ENCODE results near the gene WDR93.

Gene WDR93

DNA sequence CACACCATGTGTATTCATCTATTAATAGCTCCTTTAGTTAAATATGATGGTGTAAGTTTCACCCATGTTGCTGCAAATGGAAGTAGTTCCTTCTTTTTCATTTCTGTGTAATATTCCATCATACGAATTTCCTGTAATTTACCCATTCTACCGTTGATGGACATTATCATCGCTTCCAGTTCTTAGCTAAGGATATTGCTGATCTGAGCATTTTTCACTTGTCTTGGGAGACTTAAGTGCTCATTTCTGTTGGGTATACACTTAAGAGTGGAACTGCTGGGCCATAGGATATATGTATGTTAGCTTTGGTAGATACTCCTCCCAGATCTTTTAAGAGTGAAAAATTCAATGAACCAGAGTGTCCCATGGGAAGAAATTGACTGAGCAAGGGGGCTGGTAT lies 22.4 kb upstream of the WDR93 start:
- DNase-seq (ENCODE audit: low spot score): no peak
- no peaks in the 10 kb centered on the region for H3K36me3 Mint-ChIP-seq (ENCODE audit: low read depth)
- H3K27ac Mint-ChIP-seq: no peak overlapping the region
- peaks cover 2% of the 10 kb centered on the region for H3K4me1 Mint-ChIP-seq (ENCODE audit: low read depth)
- peaks cover 17% of the 10 kb centered on the region for H3K27me3 Mint-ChIP-seq (ENCODE audit: low read depth)
- H3K4me3 Mint-ChIP-seq: no peak overlapping the region
- no peaks in the 10 kb centered on the region for H3K9me3 Mint-ChIP-seq

DNA sequence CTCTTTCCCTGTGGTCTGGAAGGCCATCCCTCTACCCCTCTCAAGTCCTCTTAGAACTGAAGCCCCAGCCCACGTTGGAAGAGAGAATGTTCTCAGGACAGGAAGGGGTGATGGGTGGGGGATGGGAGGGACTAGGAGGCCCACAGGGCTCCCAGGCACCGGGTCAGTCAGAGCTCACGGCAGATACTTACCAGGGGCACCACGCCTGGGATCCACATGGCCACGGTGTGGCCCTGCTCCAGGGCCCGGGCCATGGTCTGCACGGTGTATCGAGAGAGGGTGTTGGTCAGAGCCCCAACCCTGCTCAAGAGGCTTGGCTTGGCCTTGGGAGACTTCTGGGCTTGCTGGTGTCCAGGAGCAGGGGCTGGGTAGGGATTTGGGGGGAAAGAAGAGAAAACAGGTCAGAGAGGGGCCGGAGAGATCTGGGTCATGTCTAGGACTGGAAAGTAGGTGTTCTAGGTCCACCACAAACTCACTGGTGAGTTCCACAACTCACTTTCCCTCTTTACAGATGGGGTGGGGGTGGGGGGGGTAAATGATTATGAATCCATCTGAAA lies 21.2 kb upstream of the WDR93 start:
- H3K36me3 Mint-ChIP-seq (ENCODE audit: low read depth): no peaks in the 10 kb centered on the region
- H3K27me3 Mint-ChIP-seq (ENCODE audit: low read depth): peaks cover 15% of the 10 kb centered on the region
- H3K27ac Mint-ChIP-seq: no peak overlapping the region
- no peak for DNase-seq (ENCODE audit: low spot score)
- peaks cover 2% of the 10 kb centered on the region for H3K4me1 Mint-ChIP-seq (ENCODE audit: low read depth)
- H3K4me3 Mint-ChIP-seq: no peak overlapping the region
- no peaks in the 10 kb centered on the region for H3K9me3 Mint-ChIP-seq

DNA sequence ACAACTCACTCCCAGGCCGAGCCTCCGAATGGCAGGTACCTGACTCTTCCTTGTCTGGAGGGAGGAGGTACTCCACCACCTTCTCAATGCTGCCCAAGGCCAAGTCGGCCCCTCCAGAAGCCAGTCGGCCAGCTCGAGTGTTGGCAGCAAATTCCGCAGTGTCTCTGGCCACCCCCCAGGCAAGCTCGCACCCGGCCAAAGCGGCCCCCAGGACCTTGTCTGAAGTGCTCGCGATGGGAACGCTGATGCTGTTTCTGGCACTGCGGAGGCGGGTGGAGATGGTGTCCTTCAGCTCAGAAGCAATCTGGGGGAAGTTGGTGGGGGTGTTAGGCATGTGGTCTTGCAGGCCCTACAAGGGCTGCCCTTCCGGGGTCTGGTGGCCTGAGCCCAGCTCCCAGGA lies 20.7 kb upstream of the WDR93 start:
- H3K9me3 Mint-ChIP-seq: no peaks in the 10 kb centered on the region
- H3K36me3 Mint-ChIP-seq (ENCODE audit: low read depth): no peaks in the 10 kb centered on the region
- DNase-seq (ENCODE audit: low spot score): no peak
- H3K4me3 Mint-ChIP-seq: no peak overlapping the region
- peaks cover 10% of the 10 kb centered on the region for H3K27me3 Mint-ChIP-seq (ENCODE audit: low read depth)
- peaks cover under 1% of the 10 kb centered on the region for H3K4me1 Mint-ChIP-seq (ENCODE audit: low read depth)
- H3K27ac Mint-ChIP-seq: no peak overlapping the region

DNA sequence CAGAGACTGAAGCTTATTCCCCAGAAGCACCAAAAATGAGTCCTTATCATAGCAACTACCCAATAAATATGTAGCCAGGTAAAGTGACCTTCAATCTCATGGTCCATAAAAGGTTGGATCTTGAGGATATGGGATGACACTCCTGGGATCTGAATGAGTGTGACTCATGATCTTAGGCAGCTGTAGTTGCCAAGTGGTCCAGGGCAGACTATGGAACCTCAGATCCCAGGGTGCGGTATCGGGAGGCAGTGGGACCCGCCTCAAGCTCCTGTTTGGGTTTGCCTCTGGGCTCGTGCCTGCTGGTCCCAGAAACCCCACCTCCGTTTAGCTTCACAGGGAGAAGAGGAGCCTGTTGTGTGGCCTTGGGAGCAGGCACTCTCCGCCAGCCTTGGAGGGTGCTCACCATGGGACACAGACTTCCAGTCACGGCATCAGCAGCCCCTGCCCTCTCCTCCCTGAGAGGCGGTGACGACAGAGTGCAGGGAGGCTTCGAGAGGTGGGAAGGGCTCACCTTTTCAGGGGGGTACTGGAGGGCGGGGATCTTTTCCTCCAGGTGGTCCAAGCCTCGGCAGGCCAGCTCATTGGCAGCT lies 19.5 kb upstream of the WDR93 start:
- no peak for DNase-seq (ENCODE audit: low spot score)
- H3K9me3 Mint-ChIP-seq: no peaks in the 10 kb centered on the region
- H3K36me3 Mint-ChIP-seq (ENCODE audit: low read depth): no peaks in the 10 kb centered on the region
- H3K27me3 Mint-ChIP-seq (ENCODE audit: low read depth): peaks cover 8% of the 10 kb centered on the region
- no peaks in the 10 kb centered on the region for H3K4me1 Mint-ChIP-seq (ENCODE audit: low read depth)
- H3K27ac Mint-ChIP-seq: no peak overlapping the region
- no peak overlapping the region for H3K4me3 Mint-ChIP-seq

DNA sequence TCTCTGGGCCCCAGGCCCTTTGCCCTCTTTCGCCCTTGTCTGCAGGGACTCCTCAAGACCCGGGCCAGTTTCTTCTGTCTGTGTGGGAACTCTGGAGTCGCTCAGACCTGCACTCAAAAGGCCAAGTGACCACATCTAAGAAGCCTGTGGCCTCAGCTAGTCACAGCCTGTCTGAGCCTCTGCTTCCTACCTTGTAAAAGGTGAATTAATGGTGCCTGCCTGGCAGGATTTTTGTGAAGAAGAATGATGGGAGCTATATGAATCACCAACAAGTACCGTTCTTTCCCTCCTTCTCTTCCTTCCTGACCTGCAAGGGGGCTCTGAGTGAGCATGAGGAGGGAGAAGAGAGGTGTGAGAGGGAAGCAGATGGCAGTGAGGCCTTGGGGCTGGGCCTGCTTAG lies 18.9 kb upstream of the WDR93 start:
- Mint-ChIP-seq H3K27me3 (ENCODE audit: low read depth) (peaks cover 5% of the 10 kb centered on the region), H3K27ac (no peak overlapping the region), H3K36me3 (ENCODE audit: low read depth) (no peaks in the 10 kb centered on the region), H3K9me3 (no peaks in the 10 kb centered on the region), H3K4me1 (ENCODE audit: low read depth) (no peaks in the 10 kb centered on the region), H3K4me3 (no peak overlapping the region)
- DNase-seq (ENCODE audit: low spot score): no peak

DNA sequence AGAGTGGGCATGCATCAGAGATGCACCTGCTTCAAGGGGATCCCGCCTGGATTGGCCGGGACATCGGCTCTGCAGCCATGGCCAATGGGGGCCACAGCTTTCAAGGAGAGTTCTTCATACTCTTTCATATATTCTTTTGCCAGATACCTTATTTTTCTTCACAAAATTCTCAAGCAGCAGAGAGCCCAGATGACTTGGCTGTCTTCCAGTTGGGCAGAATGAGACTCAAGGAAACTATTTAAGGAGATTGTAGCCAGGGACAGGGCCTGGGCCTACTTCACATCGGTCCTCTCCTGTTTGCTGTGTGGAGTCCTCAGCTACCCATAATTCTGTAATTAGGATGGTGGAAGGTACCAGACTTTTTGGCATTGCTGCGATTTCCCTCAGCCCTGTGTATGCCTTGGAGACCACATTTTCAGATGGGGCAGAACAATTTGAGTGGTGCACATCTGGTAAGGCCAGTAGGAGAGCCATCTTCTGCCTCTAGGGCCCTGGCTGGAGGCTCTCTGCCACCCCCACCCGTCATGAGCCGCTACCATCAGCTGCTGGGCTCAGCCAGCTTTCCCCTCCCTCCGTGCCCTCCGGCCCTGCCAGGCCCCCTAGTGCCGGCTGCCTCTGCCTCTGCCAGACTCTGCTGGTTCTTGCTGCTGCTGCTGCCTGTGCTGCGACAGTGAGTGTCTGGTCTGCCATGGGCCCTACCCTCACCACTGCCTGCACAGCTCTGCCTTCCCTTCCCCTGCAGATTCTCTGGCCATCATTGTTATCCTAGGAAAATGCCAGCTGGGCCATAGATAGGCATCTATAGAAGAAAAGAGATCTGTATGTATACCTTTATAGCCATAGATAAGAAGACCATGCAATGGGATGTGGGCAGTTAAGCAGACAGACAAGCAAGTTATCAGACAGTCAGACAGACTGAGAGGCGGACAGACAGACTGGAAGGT lies 18.1 kb upstream of the WDR93 start:
- H3K4me1 Mint-ChIP-seq (ENCODE audit: low read depth): no peaks in the 10 kb centered on the region
- peaks cover 7% of the 10 kb centered on the region for H3K27me3 Mint-ChIP-seq (ENCODE audit: low read depth)
- H3K9me3 Mint-ChIP-seq: no peaks in the 10 kb centered on the region
- no peak for DNase-seq (ENCODE audit: low spot score)
- no peak overlapping the region for H3K27ac Mint-ChIP-seq
- H3K4me3 Mint-ChIP-seq: no peak overlapping the region
- H3K36me3 Mint-ChIP-seq (ENCODE audit: low read depth): no peaks in the 10 kb centered on the region

DNA sequence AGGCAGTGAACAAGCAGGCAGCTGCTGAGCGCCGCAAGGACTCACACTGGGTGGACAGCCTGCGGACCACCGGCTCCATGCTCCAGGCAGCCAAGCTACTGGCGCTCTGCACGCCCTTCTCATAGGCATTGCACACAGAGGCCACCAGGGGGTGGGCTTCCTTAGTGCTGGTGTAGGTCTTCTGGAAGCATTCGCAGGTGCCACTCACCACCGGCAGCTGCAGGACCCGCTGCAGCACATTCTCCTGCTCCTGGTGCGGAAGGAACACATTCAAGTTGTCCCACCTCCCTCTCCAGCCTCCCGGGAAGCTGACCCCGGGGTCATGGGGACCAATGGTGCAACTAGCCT lies 17.5 kb upstream of the WDR93 start:
- Mint-ChIP-seq H3K27ac (no peak overlapping the region), H3K27me3 (ENCODE audit: low read depth) (peaks cover 4% of the 10 kb centered on the region), H3K4me3 (no peak overlapping the region), H3K36me3 (ENCODE audit: low read depth) (no peaks in the 10 kb centered on the region), H3K4me1 (ENCODE audit: low read depth) (no peaks in the 10 kb centered on the region), H3K9me3 (no peaks in the 10 kb centered on the region)
- no peak for DNase-seq (ENCODE audit: low spot score)

DNA sequence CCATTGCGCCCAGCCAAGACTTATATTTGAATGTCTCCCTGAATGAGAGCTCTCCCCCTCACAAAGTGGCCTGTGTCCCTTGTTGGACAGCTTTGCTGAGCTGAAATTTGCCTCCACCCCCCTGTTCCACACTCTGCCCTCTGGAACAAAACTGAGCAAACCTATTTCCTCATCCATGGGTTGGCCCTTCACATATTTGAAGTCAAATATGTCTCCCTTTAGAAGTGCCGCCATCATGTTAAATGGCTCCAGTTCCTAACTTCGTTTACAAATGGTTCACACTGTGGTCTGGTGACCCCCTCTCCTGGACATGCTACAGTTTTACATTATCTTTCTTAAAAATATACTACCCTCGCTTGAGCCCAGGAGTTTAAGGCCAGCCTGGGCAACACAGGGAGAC lies 16.1 kb upstream of the WDR93 start:
- no peaks in the 10 kb centered on the region for H3K4me1 Mint-ChIP-seq (ENCODE audit: low read depth)
- H3K4me3 Mint-ChIP-seq: no peak overlapping the region
- no peaks in the 10 kb centered on the region for H3K9me3 Mint-ChIP-seq
- no peaks in the 10 kb centered on the region for H3K36me3 Mint-ChIP-seq (ENCODE audit: low read depth)
- peaks cover 4% of the 10 kb centered on the region for H3K27me3 Mint-ChIP-seq (ENCODE audit: low read depth)
- H3K27ac Mint-ChIP-seq: no peak overlapping the region
- no peak for DNase-seq (ENCODE audit: low spot score)

DNA sequence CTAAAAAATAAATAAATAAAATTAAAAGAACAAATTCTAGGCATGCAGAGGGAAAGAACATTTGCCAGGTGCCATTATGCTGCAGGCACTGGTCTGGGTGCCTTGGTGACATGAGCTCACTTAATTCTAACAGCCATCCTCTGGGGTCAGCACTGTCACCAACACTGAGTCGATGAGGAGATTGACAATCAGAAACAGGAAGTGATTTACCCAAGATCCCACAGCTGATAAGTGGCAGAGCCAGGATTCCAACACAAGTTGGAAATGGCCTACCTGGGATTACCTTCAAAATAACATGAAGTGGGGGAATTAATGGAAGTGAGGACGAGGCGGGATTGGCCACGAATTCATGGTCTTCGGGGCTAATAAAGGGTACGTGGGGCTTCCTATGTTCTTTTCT lies 15.0 kb upstream of the WDR93 start:
- peaks cover 7% of the 10 kb centered on the region for H3K27me3 Mint-ChIP-seq (ENCODE audit: low read depth)
- H3K27ac Mint-ChIP-seq: no peak overlapping the region

DNA sequence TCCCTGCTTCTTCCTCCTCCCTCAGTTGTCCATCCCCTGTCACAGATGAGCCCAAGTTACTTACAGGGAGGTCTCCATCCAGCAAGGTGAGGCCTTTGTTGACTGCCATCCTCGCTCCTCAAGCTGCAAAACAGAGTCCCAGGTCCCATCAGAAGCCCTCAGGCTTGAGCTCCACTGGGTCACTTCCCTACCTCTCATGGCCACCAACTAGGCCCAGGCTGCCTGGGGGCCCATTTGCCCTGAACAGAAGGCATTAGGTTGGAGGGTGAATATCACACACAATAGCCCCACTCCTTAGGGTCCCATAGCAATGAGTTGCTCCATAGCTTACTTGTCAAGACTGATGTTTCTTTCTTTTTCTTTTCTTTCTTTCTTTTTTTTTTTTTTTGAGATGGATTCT lies 13.2 kb upstream of the WDR93 start:
- no peak overlapping the region for H3K4me3 Mint-ChIP-seq
- H3K36me3 Mint-ChIP-seq (ENCODE audit: low read depth): no peaks in the 10 kb centered on the region
- no peak for DNase-seq (ENCODE audit: low spot score)
- H3K27ac Mint-ChIP-seq: no peak overlapping the region
- no peaks in the 10 kb centered on the region for H3K4me1 Mint-ChIP-seq (ENCODE audit: low read depth)
- H3K27me3 Mint-ChIP-seq (ENCODE audit: low read depth): peaks cover 9% of the 10 kb centered on the region
- H3K9me3 Mint-ChIP-seq: no peaks in the 10 kb centered on the region

More for the DNA sequence above, 15.0 kb upstream of the WDR93 start:
- Mint-ChIP-seq H3K9me3 (no peaks in the 10 kb centered on the region), H3K36me3 (ENCODE audit: low read depth) (no peaks in the 10 kb centered on the region), H3K4me1 (ENCODE audit: low read depth) (no peaks in the 10 kb centered on the region), H3K4me3 (no peak overlapping the region)
- no peak for DNase-seq (ENCODE audit: low spot score)

DNA sequence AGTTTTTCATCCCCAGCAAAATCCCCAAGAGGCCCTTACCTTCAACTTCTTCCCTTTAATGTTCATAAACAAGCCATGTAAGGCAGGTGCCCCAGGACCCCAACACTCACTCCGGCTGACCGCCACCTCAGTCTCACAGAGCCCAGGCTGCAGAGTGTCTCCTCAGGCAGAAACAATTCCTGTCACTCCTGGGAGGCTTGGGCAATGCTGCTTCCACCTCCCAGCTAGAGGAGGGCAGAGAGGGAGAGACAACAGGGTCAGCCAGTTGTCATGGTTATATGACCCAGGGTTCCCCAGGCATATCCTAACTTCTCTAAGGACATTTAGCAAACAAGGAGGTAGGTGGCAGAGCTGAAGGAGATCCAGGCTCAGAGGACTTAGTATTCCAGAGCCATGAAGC lies 11.4 kb upstream of the WDR93 start, which contains the start of gene PLIN1:
PLIN1 (minus strand) TSS at position 156 of the 400 bp plus-strand sequence. CDS start 1,878 bp downstream, outside the sequence.
- no peak for DNase-seq (ENCODE audit: low spot score)
- Mint-ChIP-seq H3K4me1 (ENCODE audit: low read depth) (no peaks in the 10 kb centered on the region), H3K27me3 (ENCODE audit: low read depth) (peaks cover 9% of the 10 kb centered on the region), H3K4me3 (no peak within 1 kb of the TSS), H3K9me3 (no peaks in the 10 kb centered on the region), H3K36me3 (ENCODE audit: low read depth) (no peaks in the 10 kb centered on the region), H3K27ac (no peak within 1 kb of the TSS)

DNA sequence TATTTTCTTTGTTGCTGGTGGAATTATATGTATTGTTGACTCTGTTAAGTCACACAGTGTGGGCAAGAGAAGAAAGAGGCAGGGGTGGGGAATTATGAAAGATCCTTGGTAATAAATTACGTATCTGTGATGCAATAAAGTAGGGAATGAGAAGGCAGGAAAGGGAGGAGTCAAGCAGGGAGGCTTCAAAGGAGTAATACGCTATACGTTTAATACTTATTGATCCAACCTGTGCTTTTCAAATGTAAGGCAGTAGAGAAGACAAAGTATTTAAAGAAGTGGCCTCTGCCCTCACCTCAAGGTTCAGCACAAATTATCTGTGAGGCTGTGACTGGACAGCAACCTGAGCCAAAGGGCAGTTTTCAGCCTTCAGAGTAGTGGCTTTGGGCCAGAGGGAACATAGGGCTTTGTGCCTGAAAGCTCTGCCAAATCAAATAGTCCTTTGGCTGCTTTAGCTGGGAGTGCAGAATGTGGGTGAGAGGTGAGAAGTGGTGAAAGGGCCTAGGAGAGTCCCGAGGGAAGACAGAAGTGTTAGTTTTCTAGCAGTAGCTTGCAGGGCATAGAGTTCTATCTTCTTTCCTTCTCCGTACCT lies 10.2 kb upstream of the WDR93 start:
- Mint-ChIP-seq H3K36me3 (ENCODE audit: low read depth) (no peaks in the 10 kb centered on the region), H3K27ac (no peak overlapping the region), H3K27me3 (ENCODE audit: low read depth) (peaks cover 9% of the 10 kb centered on the region), H3K9me3 (no peaks in the 10 kb centered on the region), H3K4me1 (ENCODE audit: low read depth) (no peaks in the 10 kb centered on the region), H3K4me3 (no peak overlapping the region)
- DNase-seq (ENCODE audit: low spot score): no peak

DNA sequence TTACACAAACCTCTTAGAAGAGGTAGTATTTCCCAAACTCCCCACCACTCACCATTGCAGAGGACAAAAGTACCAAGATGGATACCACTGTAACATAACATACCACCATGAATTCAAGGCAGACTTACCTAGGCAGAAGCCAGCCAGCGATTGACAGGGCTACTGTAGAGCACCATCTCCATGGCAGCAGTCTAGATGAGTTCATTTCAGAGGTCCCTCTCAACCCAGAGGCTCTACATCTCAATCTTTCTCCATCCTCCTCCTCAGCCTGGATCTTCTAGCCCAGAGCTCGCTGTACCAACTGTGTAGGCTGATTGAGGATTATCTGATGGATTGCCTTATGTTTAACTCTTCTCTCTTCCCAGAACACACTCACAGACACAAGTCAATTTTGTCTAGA lies 9.5 kb upstream of the WDR93 start:
- H3K9me3 Mint-ChIP-seq: no peaks in the 10 kb centered on the region
- no peak for DNase-seq (ENCODE audit: low spot score)
- no peaks in the 10 kb centered on the region for H3K36me3 Mint-ChIP-seq (ENCODE audit: low read depth)
- H3K27ac Mint-ChIP-seq: no peak overlapping the region
- H3K4me1 Mint-ChIP-seq (ENCODE audit: low read depth): no peaks in the 10 kb centered on the region
- peaks cover 9% of the 10 kb centered on the region for H3K27me3 Mint-ChIP-seq (ENCODE audit: low read depth)
- no peak overlapping the region for H3K4me3 Mint-ChIP-seq

DNA sequence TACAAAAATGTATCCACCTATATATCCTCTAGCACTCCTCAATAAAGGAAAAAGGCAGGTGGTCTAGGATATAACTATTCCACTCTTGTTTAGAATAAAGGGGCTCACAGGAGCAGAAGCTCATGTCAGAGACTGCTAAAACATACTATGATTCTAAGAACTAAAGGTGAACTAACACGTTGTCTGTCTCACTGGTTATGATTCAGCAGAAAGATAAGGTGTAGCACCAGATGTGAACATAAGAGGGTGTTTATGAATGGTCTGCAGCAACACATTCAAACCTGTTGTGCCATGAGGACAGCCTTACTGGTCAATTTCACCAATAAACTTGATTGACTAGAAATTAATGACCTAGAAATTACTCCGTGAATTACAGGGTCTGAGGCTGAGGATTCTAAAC lies 4.6 kb upstream of the WDR93 start:
- DNase-seq (ENCODE audit: low spot score): no peak
- H3K4me3 Mint-ChIP-seq: no peak overlapping the region
- H3K27me3 Mint-ChIP-seq (ENCODE audit: low read depth): peaks cover 4% of the 10 kb centered on the region
- no peaks in the 10 kb centered on the region for H3K36me3 Mint-ChIP-seq (ENCODE audit: low read depth)
- peaks cover 16% of the 10 kb centered on the region for H3K4me1 Mint-ChIP-seq (ENCODE audit: low read depth)
- peaks cover 2% of the 10 kb centered on the region for H3K9me3 Mint-ChIP-seq
- no peak overlapping the region for H3K27ac Mint-ChIP-seq

All from T-helper 2 cell treated with Interferon-gamma antibody and Interleukin-4, amounts not matched to agents 5 μg/mL and 100 μg/mL, for 36 hours (primary cell).